K562 (cell line): ENCODE measurements around the gene PSRC1.

Experiments used
- CTCFL ChIP-seq: IDR thresholded peaks from 2 replicates; pipeline ENCODE4 v1.6.1; 2011; ENCODE audit warnings: borderline replicate concordance, low read depth, mild to moderate bottlenecking, moderate library complexity, low read length; ENCODE audit not compliant: insufficient read depth, poor library complexity, severe bottlenecking
- CUX1 ChIP-seq: fragments of 200-800 bp; sonication (Bioruptor generic); IDR thresholded peaks from 2 replicates; pipeline ENCODE4 v1.6.1; 2016; ENCODE audit warnings: missing genetic modification characterization, missing compliant biosample characterization
- EP400 ChIP-seq: fragments of 450-650 bp; IDR thresholded peaks from 2 replicates; pipeline ENCODE4 v1.6.1; 2017; ENCODE audit warnings: antibody characterized with exemption, mild to moderate bottlenecking, moderate library complexity
- KHSRP ChIP-seq: fragments of 450-650 bp; IDR thresholded peaks from 2 replicates; pipeline ENCODE4 v1.6.1; 2017
- MAFF ChIP-seq: IDR thresholded peaks from 2 replicates; pipeline ENCODE4 v1.6.1; 2012; ENCODE audit warnings: low read length, improper control_type of control experiment
- MXI1 ChIP-seq: IDR thresholded peaks from 2 replicates; pipeline ENCODE4 v1.6.1; 2011; ENCODE audit warnings: low read depth, mild to moderate bottlenecking, improper control_type of control experiment, low read length
- NFYB ChIP-seq: IDR thresholded peaks from 2 replicates; pipeline ENCODE4 v1.6.1; 2011; ENCODE audit warnings: mild to moderate bottlenecking, moderate library complexity; ENCODE audit not compliant: insufficient read length; ENCODE audit errors: extremely low read depth
- POLR2A ChIP-seq: fragments of 450-650 bp; conservative IDR thresholded peaks from 2 replicates; pipeline ENCODE4 v1.6.1; 2016
- PTTG1 ChIP-seq: fragments of 450-650 bp; IDR thresholded peaks from 2 replicates; pipeline ENCODE4 v1.6.1; 2016; ENCODE audit warnings: low read depth, mild to moderate bottlenecking, missing genetic modification characterization, missing compliant biosample characterization
- ZBTB11 ChIP-seq, 3 experiments: fragments of 200-800 bp in 1 of 3; fragments of 250-450 bp in 1 of 3; fragments of 450-650 bp in 1 of 3; sonication (Bioruptor Pico) in 1 of 3; sonication (Bioruptor generic) in 1 of 3; formaldehyde crosslinking in 1 of 3; IDR thresholded peaks; 2 replicates each; pipeline versions ENCODE4 v1.6.1 to v1.8.0; 2016 to 2022; ENCODE audit warnings: mild to moderate bottlenecking in 2 of 3, missing genetic modification characterization in 2 of 3, missing compliant biosample characterization in 1 of 3, moderate library complexity in 1 of 3
- ZNF3 ChIP-seq: fragments of 250-450 bp; sonication (Bioruptor Pico); IDR thresholded peaks from 2 replicates; pipeline ENCODE4 v1.5.0; 2021; ENCODE audit warnings: mild to moderate bottlenecking, moderate library complexity
- ZSCAN29 ChIP-seq: fragments of 450-650 bp; IDR thresholded peaks from 2 replicates; pipeline ENCODE4 v1.6.1; 2017
- TF ChIP-seq, protein P1 (sequence below): fragments of 450-650 bp; IDR thresholded peaks from 2 replicates; pipeline ENCODE4 v1.6.1; 2016

- TF ChIP-seq, protein P1, sequence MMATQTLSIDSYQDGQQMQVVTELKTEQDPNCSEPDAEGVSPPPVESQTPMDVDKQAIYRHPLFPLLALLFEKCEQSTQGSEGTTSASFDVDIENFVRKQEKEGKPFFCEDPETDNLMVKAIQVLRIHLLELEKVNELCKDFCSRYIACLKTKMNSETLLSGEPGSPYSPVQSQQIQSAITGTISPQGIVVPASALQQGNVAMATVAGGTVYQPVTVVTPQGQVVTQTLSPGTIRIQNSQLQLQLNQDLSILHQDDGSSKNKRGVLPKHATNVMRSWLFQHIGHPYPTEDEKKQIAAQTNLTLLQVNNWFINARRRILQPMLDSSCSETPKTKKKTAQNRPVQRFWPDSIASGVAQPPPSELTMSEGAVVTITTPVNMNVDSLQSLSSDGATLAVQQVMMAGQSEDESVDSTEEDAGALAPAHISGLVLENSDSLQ: no peak
- TF ChIP-seq KHSRP (no peak), MAFF (no peak), CUX1 (CRISPR knock-in tag) (no peak), ZSCAN29 (no peak), CTCFL (no peak), ZNF3 (no peak), POLR2A (no peak), PTTG1 (no peak), ZBTB11 (CRISPR knock-in tag; IDR thresholded peaks at IDR 0.05) (no peak), EP400 (no peak), MXI1 (no peak), NFYB (no peak)
Measured at GRCh38 chr1:109322974-109323373, 40.0 kb upstream of the PSRC1 start.
